HCT116 (cell line): Measurements from ENCODE around the gene HOMER3. TPM values are rescaled to one million over a fixed set of nuclear protein-coding genes. Genes with fewer than 3 reads are reported as not detected.

Experiments
- ATAC-seq: fragments of 200-7000 bp; cut with Tn5 transposase; 2 replicates; pipeline ENCODE4 v1.9.1; 2020; ENCODE audit warnings: mild to moderate bottlenecking, moderate library complexity
- BruUV-seq: library from RNA; stranded (reverse); fragments of 400-500 nt; replicated peaks from 2 replicates; lab custom pipeline; 2021; lab: Mats Ljungman, UMichigan
- CTCF ChIA-PET: fragments of 300-600 bp; sonication (Branson Sonifier 250); formaldehyde crosslinking; loops from one replicate; lab custom pipeline; 2021; ENCODE audit warnings: antibody characterized with exemption; lab: Charles Lee
- POLR2A ChIA-PET: fragments of 300-600, 350-600 bp; sonication (Branson Sonifier 250); formaldehyde crosslinking; loops from one replicate; lab custom pipeline; 2021; ENCODE audit warnings: antibody characterized with exemption; lab: Charles Lee
- RAD21 ChIA-PET, 2 experiments: fragments of 300-600 bp; sonication (Branson Sonifier 250); formaldehyde crosslinking; loops; one replicate each; lab custom pipeline; 2023; ENCODE audit warnings: low total read pairs in 2 of 2; ENCODE audit not compliant: uncharacterized antibody in 2 of 2, unreplicated experiment in 2 of 2, low non-redundant PET in 1 of 2; lab: Charles Lee
- DNase-seq: peaks from one replicate; pipeline ENCODE4 v3.0.0-alpha.2; 2010; ENCODE audit warnings: low read depth, low spot score
- H2AFZ ChIP-seq: fragments of 200-600 bp; shearing (Covaris generic), sonication (generic); 2 replicates; pipeline ENCODE4 v1.6.1; 2017; ENCODE audit warnings: low read depth, mixed run types, mixed read lengths, antibody characterized with exemption, low read length; ENCODE audit not compliant: poor library complexity, severe bottlenecking
- H3K27ac ChIP-seq: 2 replicates; pipeline ENCODE4 v1.5.1; 2012; ENCODE audit warnings: low read depth, low read length
- H3K27me3 ChIP-seq: fragments of 200-600 bp; sonication (generic); 2 replicates; pipeline ENCODE4 v1.6.1; 2016; ENCODE audit warnings: mixed run types, low read length, mixed read lengths; ENCODE audit not compliant: insufficient read depth
- H3K36me3 ChIP-seq, 2 experiments: fragments of 200-500 bp in 1 of 2; fragments of 200-600 bp in 1 of 2; sonication (Bioruptor generic) in 1 of 2; sonication (generic) in 1 of 2; 2 replicates each; pipeline versions ENCODE4 v1.5.1 to v1.6.1; 2014 to 2016; ENCODE audit warnings: low read length in 2 of 2, inconsistent platforms in 1 of 2, mixed read lengths in 1 of 2, mixed run types in 1 of 2; ENCODE audit not compliant: insufficient read depth in 2 of 2, control insufficient read depth in 1 of 2
- H3K4me1 ChIP-seq, 2 experiments: fragments of 200-600 bp in 1 of 2; sonication (generic) in 1 of 2; 2 replicates each; pipeline versions ENCODE4 v1.5.1 to v1.6.1; 2012 to 2017; ENCODE audit warnings: low read length in 2 of 2, inconsistent platforms in 1 of 2, mild to moderate bottlenecking in 1 of 2, mixed read lengths in 1 of 2, mixed run types in 1 of 2, moderate library complexity in 1 of 2; ENCODE audit not compliant: insufficient read depth in 2 of 2, control insufficient read depth in 1 of 2
- H3K4me2 ChIP-seq: fragments of 200-600 bp; sonication (generic); 2 replicates; pipeline ENCODE4 v1.6.1; 2017; ENCODE audit warnings: mixed run types, low read length, mixed read lengths
- H3K4me3 ChIP-seq, 2 experiments: fragments of 200-600 bp in 1 of 2; sonication (generic) in 1 of 2; replicated peaks in 1 of 2; 2 replicates each; pipeline ENCODE4 v1.5.1; 2011 to 2016; ENCODE audit warnings: low read length in 2 of 2, control low read depth in 1 of 2, low read depth in 1 of 2, mild to moderate bottlenecking in 1 of 2, mixed read lengths in 1 of 2, mixed run types in 1 of 2
- H3K79me2 ChIP-seq: fragments of 200-600 bp; sonication (generic); 2 replicates; pipeline ENCODE4 v1.6.1; 2017; ENCODE audit warnings: mild to moderate bottlenecking, mixed run types, low read length, moderate library complexity, mixed read lengths; ENCODE audit not compliant: insufficient read depth
- H3K9ac ChIP-seq: fragments of 200-600 bp; sonication (generic); 2 replicates; pipeline ENCODE4 v1.6.1; 2016; ENCODE audit warnings: low read length, mixed read lengths
- H3K9me2 ChIP-seq: fragments of 200-600 bp; sonication (generic), shearing (Covaris generic); 2 replicates; pipeline ENCODE4 v1.6.1; 2017; ENCODE audit warnings: mixed run types, mild to moderate bottlenecking, moderate library complexity; ENCODE audit not compliant: insufficient read depth
- H3K9me3 ChIP-seq, 2 experiments: fragments of 200-500 bp in 1 of 2; fragments of 200-600 bp in 1 of 2; sonication (Bioruptor generic) in 1 of 2; sonication (generic) in 1 of 2; 2 replicates each; pipeline ENCODE4 v1.6.1; 2014 to 2017; ENCODE audit warnings: low read length in 2 of 2, mixed read lengths in 2 of 2, inconsistent platforms in 1 of 2, low read depth in 1 of 2, mild to moderate bottlenecking in 1 of 2, mixed run types in 1 of 2, moderate library complexity in 1 of 2; ENCODE audit not compliant: control insufficient read depth in 1 of 2, insufficient read depth in 1 of 2
- H4K20me1 ChIP-seq: fragments of 200-600 bp; sonication (generic), shearing (Covaris generic); 2 replicates; pipeline ENCODE4 v1.6.1; 2017; ENCODE audit warnings: mixed run types, mild to moderate bottlenecking, moderate library complexity; ENCODE audit not compliant: insufficient read depth
- EZH2phosphoT487 ChIP-seq: fragments of 200-600 bp; IDR thresholded peaks from 2 replicates; pipeline ENCODE4 v1.6.1; 2018; ENCODE audit warnings: antibody characterized with exemption, borderline replicate concordance
- RAD21 ChIP-seq: IDR thresholded peaks from 2 replicates; pipeline ENCODE4 v1.6.1; 2012; ENCODE audit warnings: low read depth, mild to moderate bottlenecking
- REST ChIP-seq: IDR thresholded peaks from 2 replicates; pipeline ENCODE4 v1.6.1; 2012; ENCODE audit warnings: low read depth
- SIN3A ChIP-seq: IDR thresholded peaks from 2 replicates; pipeline ENCODE4 v1.6.1; 2012; ENCODE audit warnings: low read depth
- YY1 ChIP-seq: IDR thresholded peaks from 2 replicates; pipeline ENCODE4 v1.6.1; 2011; ENCODE audit warnings: low read length, low read depth, moderate library complexity, mild to moderate bottlenecking; ENCODE audit not compliant: insufficient replicate concordance; ENCODE audit errors: extremely low read depth
- ZNF274 ChIP-seq: fragments of 200-500 bp; sonication (Bioruptor generic); IDR thresholded peaks from 2 replicates; pipeline ENCODE4 v1.6.1; 2014; ENCODE audit warnings: mild to moderate bottlenecking, low read depth, low read length, inconsistent platforms
- intact Hi-C: fragments of 100-400 bp; cut with micrococcal nuclease; formaldehyde crosslinking; loops from 2 replicates; pipeline ENCODE4 v1.10.0; 2022
- total RNA-seq: library from RNA; stranded (reverse); gene quantifications from one replicate; pipeline ENCODE4 v1.2.1, GENCODE V29; 2021; ENCODE audit not compliant: unreplicated experiment
- TF ChIP-seq, protein P1 (sequence below): IDR thresholded peaks from 2 replicates; pipeline ENCODE4 v1.6.1; 2012

HOMER3 gene
- total RNA-seq, 1 experiment from 2014 or later: 45.2 TPM

- POLR2A ChIA-PET: interaction anchor here (1.2 kb wide), 1 partner anchor 12 kb away, joined by 5 read pairs; the partner anchor contains the start of genes COPE and DDX49
- Histone ChIP-seq H3K9ac (no peak overlapping the region), H3K4me2 (no peak overlapping the region), H3K27ac (no peak overlapping the region), H3K9me3 (no peaks in the 10 kb centered on the region), H2AFZ (no peak overlapping the region), H3K4me3 (no peak overlapping the region), H3K36me3 (no peaks in the 10 kb centered on the region; a peak in 1 of 4 replicates), H3K9me2 (no peaks in the 10 kb centered on the region), H3K79me2 (no peaks in the 10 kb centered on the region), H3K4me1 (no peaks in the 10 kb centered on the region), H4K20me1 (no peaks in the 10 kb centered on the region), H3K27me3 (no peaks in the 10 kb centered on the region)
- DNase-seq (no peak), ATAC-seq (no peak)
- no TSS peak for BruUV-seq
- RAD21 ChIA-PET: no interaction called here
- intact Hi-C loops: no loop called here
- TF ChIP-seq REST (no peak), EZH2phosphoT487 (no peak), ZNF274 (no peak), RAD21 (no peak), YY1 (no peak), SIN3A (no peak)
- TF ChIP-seq, protein P1, sequence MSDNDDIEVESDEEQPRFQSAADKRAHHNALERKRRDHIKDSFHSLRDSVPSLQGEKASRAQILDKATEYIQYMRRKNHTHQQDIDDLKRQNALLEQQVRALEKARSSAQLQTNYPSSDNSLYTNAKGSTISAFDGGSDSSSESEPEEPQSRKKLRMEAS: no peak
- CTCF ChIA-PET: no interaction called here
Observed at GRCh38 chr19:18906605-18907519, 34.2 kb downstream of the HOMER3 start.
